GM21390 (cell line): ENCODE data around the gene STEAP2.
"Not testable (repeated sequence)": the region's sequence is repeated elsewhere in the genome, so short reads cannot be mapped to it uniquely, and the experiment has no call there.

Experiments used
- ATAC-seq: cut with Tn5 transposase; IDR thresholded peaks from one replicate; pipeline ENCODE4 v1.9.1; 2021; ENCODE audit not compliant: unreplicated experiment

Gene STEAP2

DNA sequence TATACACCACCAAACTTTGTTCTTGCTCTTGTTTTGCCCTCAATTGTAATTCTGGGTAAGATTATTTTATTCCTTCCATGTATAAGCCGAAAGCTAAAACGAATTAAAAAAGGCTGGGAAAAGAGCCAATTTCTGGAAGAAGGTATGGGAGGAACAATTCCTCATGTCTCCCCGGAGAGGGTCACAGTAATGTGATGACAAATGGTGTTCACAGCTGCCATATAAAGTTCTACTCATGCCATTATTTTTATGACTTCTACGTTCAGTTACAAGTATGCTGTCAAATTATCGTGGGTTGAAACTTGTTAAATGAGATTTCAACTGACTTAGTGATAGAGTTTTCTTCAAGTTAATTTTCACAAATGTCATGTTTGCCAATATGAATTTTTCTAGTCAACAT is 20.9 kb downstream of the STEAP2 start:
- ATAC-seq: no peak

DNA sequence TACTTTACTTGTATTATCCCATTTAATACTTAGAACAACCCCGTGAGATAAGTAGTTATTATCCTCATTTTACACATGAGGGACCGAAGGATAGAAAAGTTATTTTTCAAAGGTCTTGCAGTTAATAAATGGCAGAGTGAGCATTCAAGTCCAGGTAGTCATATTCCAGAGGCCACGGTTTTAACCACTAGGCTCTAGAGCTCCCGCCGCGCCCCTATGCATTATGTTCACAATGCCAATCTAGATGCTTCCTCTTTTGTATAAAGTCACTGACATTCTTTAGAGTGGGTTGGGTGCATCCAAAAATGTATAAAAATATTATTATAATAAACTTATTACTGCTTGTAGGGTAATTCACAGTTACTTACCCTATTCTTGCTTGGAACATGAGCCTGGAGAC is 22.0 kb downstream of the STEAP2 start:
- ATAC-seq: no peak

DNA sequence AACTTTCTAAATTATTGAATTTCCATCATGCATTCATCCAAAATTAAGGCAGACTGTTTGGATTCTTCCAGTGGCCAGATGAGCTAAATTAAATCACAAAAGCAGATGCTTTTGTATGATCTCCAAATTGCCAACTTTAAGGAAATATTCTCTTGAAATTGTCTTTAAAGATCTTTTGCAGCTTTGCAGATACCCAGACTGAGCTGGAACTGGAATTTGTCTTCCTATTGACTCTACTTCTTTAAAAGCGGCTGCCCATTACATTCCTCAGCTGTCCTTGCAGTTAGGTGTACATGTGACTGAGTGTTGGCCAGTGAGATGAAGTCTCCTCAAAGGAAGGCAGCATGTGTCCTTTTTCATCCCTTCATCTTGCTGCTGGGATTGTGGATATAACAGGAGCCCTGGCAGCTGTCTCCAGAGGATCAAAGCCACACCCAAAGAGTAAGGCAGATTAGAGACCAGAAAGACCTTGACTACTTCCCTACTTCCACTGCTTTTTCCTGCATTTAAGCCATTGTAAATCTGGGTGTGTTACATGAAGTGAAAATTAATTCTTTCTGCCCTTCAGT is 25.3 kb downstream of the STEAP2 start:
- no peak for ATAC-seq

DNA sequence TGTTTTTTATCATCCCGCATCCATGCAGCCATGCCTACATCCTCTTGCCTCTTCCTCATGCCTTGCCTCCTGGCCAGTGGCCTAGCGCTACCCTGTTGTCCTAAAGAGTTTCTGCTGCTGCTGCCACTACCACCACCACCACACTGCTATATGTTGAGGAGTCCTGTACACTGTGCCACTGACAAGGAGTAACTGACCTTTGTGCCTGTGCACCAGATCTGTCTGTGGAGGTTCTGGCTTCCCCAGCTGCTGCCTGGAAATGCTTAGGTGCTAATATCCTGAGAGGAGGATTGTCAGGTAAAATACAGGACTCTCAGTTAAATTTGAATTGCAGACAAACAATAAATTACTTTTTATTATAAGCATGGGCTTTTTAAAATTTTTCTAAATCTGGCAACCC is 26.5 kb downstream of the STEAP2 start:
- ATAC-seq: no peak

DNA sequence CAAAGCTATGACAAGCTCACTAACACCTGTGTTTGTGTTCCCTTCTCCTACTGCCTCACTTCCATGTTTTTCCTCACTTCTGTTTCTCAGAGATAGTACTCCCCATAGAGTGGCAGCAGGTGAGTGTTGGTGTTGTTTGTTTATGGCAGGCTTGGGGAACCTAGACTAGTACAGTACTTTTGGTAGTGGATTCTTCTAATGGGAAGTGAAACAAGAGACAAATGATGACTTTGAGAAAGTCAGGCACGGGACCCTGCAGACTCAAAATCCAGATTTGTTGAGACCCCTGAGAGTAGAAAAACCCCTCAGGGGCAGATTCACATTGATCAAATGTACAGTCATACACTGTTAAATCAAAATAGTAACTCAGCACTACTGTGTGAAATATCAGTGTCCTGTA is 27.0 kb downstream of the STEAP2 start:
- no peak for ATAC-seq

DNA sequence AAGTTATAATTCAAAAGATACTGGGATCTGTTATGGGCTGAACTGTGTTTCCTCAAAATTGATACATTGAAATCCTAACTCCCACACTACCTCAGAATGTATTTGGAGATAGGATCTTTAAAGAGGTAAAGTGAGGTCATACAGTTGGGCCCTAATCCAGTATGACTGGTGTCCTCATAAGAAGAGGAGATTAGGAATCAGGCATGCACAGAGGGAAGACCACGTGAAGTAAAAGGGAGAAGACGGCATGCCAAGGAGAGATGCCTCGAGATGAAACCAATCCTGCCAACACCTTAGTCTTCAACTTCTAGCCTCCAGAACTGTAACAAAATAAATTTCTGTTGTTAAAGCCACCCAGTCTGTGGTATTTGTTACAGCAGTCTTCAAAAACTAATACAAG is 27.5 kb downstream of the STEAP2 start:
- ATAC-seq: no peak

DNA sequence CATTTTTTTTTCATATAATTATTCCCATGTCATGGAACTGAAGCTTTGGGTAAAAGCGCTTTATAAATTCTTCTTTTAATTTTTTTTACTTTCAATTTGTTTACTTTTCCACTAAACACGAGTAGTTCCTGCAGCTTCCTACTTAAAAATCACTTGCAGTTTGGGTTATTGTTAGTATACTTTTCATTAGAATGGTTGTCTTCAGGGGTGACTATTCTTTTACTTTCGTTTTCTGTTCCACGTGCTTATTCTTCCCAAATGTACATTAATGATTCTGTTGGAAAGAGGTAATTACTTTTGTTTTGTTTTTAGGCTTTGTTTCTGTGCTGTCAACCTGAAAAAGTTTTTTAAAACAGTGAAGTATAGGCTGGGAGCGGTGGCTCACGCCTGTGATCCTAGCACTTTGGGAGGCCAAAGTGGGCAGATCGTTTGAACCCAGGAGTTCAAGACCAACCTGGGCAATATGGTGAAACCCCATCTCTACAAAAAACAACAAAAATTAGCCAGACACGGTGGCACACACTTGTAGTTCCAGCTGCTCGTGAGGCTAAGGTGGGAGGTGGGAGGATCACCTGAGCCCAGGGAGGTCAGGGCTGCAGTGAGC is 28.2 kb downstream of the STEAP2 start:
- ATAC-seq: no peak

DNA sequence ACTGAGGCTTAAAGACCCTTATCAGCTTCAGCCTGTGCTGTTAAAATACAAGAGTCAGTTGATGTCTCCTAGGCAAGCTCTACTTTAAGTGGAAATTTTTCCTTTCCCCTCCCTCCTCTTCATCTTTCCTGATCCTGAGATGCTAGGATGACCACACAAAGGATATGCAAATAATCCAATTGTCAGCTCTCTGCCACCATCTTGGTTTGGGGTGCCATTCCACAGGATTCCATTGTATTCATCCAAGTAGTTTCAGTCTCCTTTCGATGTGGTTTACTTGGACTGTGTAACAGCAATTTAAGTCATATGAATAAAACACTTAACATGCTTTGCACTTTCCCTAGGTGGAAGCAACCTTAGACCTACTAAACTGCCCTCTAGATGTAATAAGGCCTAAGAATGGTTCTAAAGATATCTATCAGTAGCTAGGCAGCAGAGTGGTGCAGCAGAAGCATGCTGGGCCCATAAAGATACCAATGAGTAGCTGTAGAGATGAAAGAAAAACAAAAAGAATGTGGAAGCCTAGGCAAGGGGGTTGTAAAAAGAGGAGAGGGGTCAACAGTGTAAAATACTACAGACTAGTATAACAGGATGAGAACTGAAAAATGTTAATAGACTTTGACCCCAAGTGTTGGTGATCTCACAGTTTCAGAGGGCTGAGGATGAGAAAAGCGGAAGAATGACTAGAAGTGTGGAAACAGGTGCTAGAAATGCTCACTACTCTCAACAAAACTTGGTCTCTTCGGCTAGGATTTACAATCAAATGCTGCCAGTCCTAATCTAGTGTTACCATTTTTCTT is 31.0 kb downstream of the STEAP2 start:
- ATAC-seq: peak; percentile 56

DNA sequence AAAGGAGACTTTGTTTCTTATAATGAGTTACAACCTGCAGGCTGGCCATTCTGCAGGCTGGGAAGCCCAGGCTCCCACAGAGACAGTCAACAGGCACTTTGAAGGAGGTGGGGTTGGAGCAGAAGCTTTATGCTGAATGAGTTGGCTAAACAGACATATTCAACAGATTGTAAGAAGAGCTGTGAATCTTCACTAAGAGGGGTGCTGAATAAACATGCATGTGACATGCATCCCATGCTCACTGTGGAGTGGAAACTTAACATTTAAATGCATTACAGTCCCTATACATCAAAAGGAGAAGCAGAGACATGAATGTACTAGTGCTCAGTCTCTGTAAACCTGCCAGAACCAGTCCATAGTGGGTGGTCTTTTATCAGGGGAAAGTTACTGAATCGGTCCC is 32.0 kb downstream of the STEAP2 start:
- ATAC-seq: no peak

DNA sequence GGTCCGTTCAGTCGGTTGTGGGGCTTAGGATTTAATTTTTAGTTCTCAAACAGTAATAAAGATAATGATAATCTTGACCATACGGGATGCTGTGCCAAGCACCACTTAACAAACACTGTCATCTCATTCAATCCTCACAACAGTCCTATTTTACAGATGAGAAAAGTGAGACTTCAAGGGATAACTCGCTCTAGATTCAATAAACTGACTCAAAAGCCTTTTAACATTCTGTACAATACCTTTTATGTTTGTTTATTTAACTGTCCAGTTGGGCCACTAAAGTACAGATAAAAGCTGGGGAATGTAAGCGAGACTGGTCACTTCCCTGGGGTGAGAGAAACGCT is 33.0 kb downstream of the STEAP2 start:
- ATAC-seq: no peak

DNA sequence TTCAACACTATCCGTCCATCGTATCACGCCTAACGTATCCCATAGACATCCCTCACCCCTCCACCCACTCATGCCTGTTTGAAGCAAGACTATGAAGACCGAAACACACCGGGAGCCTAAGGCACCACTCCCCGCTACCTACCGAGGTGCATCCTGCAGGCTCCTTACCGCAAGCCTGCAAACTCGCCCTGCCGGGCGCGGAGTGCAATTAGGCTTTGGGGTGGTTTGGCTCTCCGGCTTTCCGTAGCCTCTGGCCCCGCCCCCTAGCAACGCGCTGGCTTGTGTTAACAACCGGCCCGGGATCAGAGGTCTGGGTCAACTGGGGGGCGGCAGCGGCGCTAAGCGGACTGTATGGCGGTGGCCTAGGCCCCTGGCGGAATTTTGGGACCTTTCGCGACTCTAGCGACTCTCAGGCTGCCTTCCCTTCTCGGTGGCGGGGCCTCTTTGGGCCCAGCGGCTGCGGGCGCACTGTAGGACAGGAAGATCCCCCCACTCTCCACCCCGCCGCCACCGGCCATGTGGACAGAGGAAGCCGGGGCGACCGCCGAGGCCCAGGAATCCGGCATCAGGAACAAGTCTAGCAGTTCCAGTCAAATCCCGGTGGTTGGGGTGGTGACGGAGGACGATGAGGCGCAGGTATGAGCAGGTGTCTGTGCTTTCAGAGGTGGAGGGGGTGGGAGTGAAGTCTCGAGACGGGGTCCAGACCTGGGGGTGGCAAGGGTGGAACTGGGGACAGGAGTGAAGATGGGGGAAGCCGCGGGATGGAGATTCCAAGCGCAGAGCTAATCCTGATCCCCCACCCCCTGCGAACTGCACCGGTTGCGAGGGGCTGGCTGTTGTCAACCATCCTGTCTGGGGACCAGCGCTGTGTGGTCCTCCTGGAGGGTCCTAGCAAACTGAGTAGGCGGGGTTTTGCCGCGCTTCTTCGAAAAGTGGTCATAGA is 33.6 kb downstream of the STEAP2 start, which contains the start of gene CFAP69:
CFAP69 (plus strand) TSS at position 266 of the 943 bp plus-strand sequence; CDS start at position 517, 251 bp downstream.
- peak; percentile 91 for ATAC-seq

DNA sequence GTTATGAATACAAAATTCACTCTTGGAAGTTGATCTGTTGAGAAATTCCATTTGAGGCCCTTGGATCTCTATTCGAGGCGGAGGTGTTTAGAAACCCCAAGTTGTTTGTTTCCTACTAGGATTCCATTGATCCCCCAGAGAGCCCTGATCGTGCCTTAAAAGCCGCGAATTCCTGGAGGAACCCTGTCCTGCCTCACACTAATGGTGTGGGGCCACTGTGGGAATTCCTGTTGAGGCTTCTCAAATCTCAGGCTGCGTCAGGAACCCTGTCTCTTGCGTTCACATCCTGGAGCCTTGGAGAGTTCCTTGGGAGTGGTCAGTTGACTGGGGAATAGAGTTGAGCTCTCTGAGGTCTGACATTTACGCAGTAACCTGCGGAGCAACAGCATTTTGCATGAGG is 34.6 kb downstream of the STEAP2 start:
- ATAC-seq: no peak

DNA sequence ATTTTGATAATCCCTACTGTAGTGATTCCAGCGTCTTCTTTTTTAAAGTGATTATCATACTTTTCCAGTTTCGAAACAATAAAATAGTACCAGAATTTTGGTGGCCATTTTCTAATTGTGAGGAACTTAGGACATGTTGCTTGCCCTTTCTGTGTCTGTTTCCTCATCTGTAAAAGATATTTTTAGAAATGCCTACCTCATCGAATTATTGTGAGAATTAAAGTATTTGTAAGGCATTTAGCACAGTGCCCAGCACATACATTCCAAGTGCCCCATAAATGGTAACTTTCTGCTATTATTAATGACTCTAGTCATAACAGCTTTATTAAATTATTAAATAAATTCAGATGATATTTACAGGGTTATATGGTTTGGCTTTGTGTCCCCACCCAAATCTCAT is 37.2 kb downstream of the STEAP2 start:
- no peak for ATAC-seq

DNA sequence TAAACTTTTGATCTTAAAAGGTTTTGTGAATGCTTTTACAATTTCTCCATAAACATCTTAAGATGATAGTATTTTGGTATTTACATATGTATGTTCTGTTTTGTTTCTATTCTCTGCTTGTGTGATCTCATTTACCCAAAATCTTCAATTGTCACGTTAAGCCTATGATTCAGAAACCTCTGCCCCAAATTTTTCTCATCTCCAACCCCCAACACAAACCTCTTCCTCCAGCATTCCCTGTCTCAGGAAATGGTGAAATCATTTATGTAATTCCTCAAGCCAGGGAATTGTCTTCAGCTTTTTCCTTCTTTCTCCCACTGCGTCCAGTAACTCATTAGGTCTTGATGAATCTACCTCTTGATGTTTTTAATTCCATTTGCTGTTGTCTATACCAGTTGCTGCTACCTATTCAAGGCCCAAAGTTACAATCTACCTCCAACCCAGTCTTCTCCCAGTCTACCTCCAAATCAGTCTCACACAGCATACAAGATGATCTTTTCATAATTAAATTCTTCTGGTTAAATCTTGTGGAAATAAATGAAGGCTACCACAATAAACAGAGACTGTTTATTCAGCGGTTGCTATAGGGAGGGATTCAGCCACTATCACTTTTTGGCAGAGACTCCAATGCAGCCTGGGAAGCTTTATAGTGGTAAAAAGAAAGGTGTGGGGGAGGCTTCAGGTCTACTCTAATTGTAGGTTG is 39.2 kb downstream of the STEAP2 start:
- ATAC-seq: no peak

DNA sequence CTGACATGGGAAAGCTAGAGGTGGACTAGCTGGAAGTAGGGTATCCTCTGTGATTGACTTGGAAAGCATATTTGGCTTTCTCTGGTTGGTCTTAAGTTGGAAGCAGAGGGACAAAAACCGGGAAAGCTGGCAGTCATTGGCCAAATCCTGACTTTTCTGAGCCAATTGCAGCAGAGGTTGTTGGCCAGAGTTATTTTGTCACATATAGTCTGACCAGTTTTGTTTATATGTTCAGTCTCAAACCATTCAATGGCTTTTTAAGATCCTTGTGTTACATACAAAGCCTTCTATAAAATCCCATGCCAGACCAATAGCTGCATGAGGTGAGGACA is 39.7 kb downstream of the STEAP2 start:
- no peak for ATAC-seq

DNA sequence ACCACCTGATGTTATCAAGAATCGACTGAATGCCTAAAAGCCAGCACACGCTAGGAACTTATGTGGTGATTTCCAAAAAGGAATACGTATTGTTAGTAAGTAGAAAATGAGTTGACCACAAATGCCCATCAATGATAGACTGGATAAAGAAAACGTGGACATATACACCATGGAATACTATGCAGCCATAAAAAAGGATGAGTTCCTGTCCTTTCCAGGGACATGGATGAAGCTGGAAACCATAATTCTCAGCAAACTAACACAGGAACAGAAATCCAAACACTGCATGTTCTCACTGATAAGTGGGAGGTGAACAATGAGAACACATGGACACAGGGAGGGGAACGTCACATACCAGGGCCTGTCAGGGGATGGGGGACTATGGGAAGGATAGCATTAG is 44.5 kb downstream of the STEAP2 start:
- ATAC-seq: not testable (repeated sequence)

DNA sequence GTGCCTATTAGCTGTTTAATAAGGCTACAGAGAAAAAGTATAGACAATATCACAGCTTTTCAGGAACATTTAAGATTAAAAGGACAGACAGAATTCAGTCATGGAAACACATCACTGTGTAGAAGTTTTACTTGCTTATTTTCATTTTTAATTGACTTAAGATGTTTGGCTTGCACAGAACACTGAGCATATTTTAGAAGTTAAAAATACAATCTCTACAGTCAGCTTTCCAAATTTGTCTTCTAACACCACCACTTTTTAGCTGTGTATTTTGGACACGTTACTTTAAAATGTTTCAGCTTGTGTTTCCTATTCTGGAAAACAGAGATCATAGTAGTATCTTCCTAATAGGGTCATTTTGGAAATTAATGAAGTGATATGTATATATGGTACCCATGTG is 45.2 kb downstream of the STEAP2 start:
- ATAC-seq: no peak

DNA sequence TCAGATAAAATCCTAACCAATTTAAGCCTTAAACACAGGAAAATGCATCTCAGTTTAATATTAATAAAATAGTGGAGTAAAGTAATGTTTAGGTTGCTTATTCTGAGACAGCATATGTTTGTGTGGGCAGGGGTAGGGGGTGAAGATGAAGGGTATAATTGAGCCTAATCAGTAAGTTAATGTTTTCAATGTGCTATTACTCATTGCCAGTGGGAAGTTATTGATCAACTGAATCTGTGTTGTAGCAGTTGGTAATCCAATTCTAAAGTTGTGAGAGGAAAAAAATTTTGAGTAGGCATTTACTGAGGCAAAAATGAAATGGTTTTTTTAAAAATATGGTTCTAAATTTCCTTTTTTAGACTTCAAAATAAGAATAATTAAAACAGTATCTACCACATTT is 49.9 kb downstream of the STEAP2 start:
- no peak for ATAC-seq

DNA sequence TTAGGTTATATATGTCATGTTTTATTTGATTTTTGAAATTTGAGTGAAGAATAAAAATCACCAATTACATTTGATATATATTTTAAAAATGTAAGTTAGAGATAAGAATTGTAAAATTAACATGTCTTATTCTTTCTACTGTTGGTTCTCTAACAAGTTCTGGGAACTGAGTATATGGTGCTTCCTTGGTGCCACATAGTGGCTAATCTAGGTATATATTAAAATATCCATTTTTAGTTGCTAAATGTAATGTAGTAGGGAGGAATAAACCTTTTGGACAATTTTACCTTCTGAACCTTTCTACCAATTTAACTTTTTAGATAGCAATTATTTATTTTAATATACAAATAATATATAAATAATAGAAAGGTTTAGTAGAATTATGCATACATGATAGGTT is 50.9 kb downstream of the STEAP2 start:
- ATAC-seq: peak; percentile 81

DNA sequence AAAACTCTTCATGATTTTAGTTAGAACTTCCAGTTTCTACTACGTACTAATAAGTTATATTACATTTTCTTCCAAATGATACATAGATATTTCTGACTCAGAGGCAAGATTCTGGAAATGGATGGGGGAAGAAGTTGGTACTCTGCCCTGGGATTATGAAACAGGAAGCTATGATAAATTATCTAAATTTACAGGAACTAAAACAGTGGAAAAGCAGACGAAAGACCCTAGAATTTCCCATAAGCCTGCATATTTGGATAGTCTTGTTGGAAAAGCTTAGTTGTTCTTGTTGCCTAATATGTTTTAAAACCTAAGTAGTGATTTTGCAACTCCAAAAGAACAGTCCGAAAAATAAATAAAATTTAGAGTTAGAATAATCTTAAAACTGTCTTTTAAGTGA is 55.3 kb downstream of the STEAP2 start:
- no peak for ATAC-seq
